HEK293 (cell line): ENCODE results near the gene NPTXR.

Experiments
- CTCF ChIA-PET: fragments of 350-600 bp; formaldehyde crosslinking; extraction: SDS; loops from one replicate; lab custom pipeline; 2021; ENCODE audit warnings: antibody characterized with exemption; lab: Yijun Ruan, JAX
- POLR2A ChIA-PET: fragments of 300-600 bp; formaldehyde crosslinking; extraction: SDS; loops from one replicate; lab custom pipeline; 2020; ENCODE audit warnings: antibody characterized with exemption, inconsistent platforms; lab: Yijun Ruan, JAX
- H3K27ac ChIP-seq: fragments of 200-500 bp; sonication (Bioruptor generic); 2 replicates; pipeline ENCODE4 v1.5.1; 2014; ENCODE audit warnings: low read depth, low read length, control low read depth, inconsistent platforms; ENCODE audit errors: extremely low read depth
- H3K36me3 ChIP-seq, 2 experiments: fragments of 200-500 bp in 1 of 2; sonication (Bioruptor generic) in 1 of 2; 1 replicate in 1 of 2; 2 replicates in 1 of 2; pipeline ENCODE4 v1.5.1; 2014 to 2017; ENCODE audit warnings: inconsistent platforms in 2 of 2, low read length in 2 of 2; ENCODE audit not compliant: control insufficient read depth in 2 of 2, insufficient read depth in 1 of 2
- H3K4me1 ChIP-seq: fragments of 200-500 bp; sonication (Bioruptor generic); 2 replicates; pipeline ENCODE4 v1.5.1; 2014; ENCODE audit warnings: mild to moderate bottlenecking, low read length, inconsistent platforms; ENCODE audit not compliant: control insufficient read depth, insufficient read depth
- H3K4me3 ChIP-seq: 2 replicates; pipeline ENCODE4 v1.5.1; 2011; ENCODE audit warnings: low read depth, mild to moderate bottlenecking, control low read depth, low read length, moderate library complexity
- H3K9me3 ChIP-seq: fragments of 200-500 bp; sonication (Bioruptor generic); 2 replicates; pipeline ENCODE4 v1.5.1; 2014; ENCODE audit warnings: low read depth, low read length, inconsistent platforms; ENCODE audit not compliant: control insufficient read depth, insufficient read depth
- EGR2 ChIP-seq: fragments of 450-650 bp; formaldehyde crosslinking; IDR thresholded peaks from 2 replicates; pipeline ENCODE4 v1.5.1; 2016; ENCODE audit warnings: low read depth, missing biosample characterization, missing genetic modification characterization
- KLF8 ChIP-seq: fragments of 450-650 bp; formaldehyde crosslinking; IDR thresholded peaks from 2 replicates; pipeline ENCODE4 v1.5.1; 2016; ENCODE audit warnings: missing biosample characterization, missing genetic modification characterization
- KLF9 ChIP-seq: fragments of 450-650 bp; formaldehyde crosslinking; IDR thresholded peaks from 2 replicates; pipeline ENCODE4 v1.5.1; 2016; ENCODE audit warnings: missing biosample characterization, missing genetic modification characterization, low read depth
- MYNN ChIP-seq: fragments of 450-650 bp; formaldehyde crosslinking; IDR thresholded peaks from 2 replicates; pipeline ENCODE4 v1.5.1; 2016; ENCODE audit warnings: missing biosample characterization, missing genetic modification characterization, borderline replicate concordance
- PRDM1 ChIP-seq: fragments of 450-650 bp; formaldehyde crosslinking; IDR thresholded peaks from 2 replicates; pipeline ENCODE4; 2016; ENCODE audit warnings: missing biosample characterization, missing genetic modification characterization
- RBAK ChIP-seq: fragments of 450-650 bp; formaldehyde crosslinking; IDR thresholded peaks from 2 replicates; pipeline ENCODE4 v1.5.1; 2016; ENCODE audit warnings: missing biosample characterization, missing genetic modification characterization
- SCRT1 ChIP-seq: fragments of 450-650 bp; formaldehyde crosslinking; IDR thresholded peaks from 2 replicates; pipeline ENCODE4 v1.5.1; 2016; ENCODE audit warnings: missing biosample characterization, missing genetic modification characterization, borderline replicate concordance
- SCRT2 ChIP-seq: fragments of 450-650 bp; formaldehyde crosslinking; IDR thresholded peaks from 2 replicates; pipeline ENCODE4 v1.5.1; 2016; ENCODE audit warnings: missing biosample characterization, missing genetic modification characterization
- ZEB2 ChIP-seq: fragments of 450-650 bp; formaldehyde crosslinking; IDR thresholded peaks from 2 replicates; pipeline ENCODE4 v1.5.1; 2016; ENCODE audit warnings: missing biosample characterization, missing genetic modification characterization
- ZFHX2 ChIP-seq: fragments of 450-650 bp; formaldehyde crosslinking; conservative IDR thresholded peaks from 2 replicates; pipeline ENCODE4 v1.5.1; 2016; ENCODE audit warnings: missing biosample characterization, missing genetic modification characterization
- ZFP69B ChIP-seq: fragments of 450-650 bp; formaldehyde crosslinking; IDR thresholded peaks from 2 replicates; pipeline ENCODE4 v1.5.1; 2016; ENCODE audit warnings: missing biosample characterization, missing genetic modification characterization
- ZNF114 ChIP-seq: fragments of 450-650 bp; formaldehyde crosslinking; IDR thresholded peaks from 2 replicates; pipeline ENCODE4 v1.5.0; 2017; ENCODE audit warnings: missing biosample characterization, missing genetic modification characterization
- ZNF146 ChIP-seq: fragments of 450-650 bp; formaldehyde crosslinking; IDR thresholded peaks from 2 replicates; pipeline ENCODE4 v1.5.1; 2016; ENCODE audit warnings: missing biosample characterization, missing genetic modification characterization
- ZNF16 ChIP-seq: fragments of 450-650 bp; formaldehyde crosslinking; IDR thresholded peaks from 2 replicates; pipeline ENCODE4 v1.5.1; 2016; ENCODE audit warnings: low read depth, missing biosample characterization, missing genetic modification characterization
- ZNF214 ChIP-seq: fragments of 450-650 bp; formaldehyde crosslinking; IDR thresholded peaks from 2 replicates; pipeline ENCODE4 v1.5.1; 2017; ENCODE audit warnings: missing biosample characterization, mild to moderate bottlenecking, missing genetic modification characterization, borderline replicate concordance
- ZNF221 ChIP-seq: fragments of 450-650 bp; formaldehyde crosslinking; IDR thresholded peaks from 2 replicates; pipeline ENCODE4 v1.5.1; 2017; ENCODE audit warnings: missing biosample characterization, missing genetic modification characterization, borderline replicate concordance
- ZNF311 ChIP-seq: fragments of 450-650 bp; formaldehyde crosslinking; IDR thresholded peaks from 2 replicates; pipeline ENCODE4 v1.5.1; 2017; ENCODE audit warnings: missing biosample characterization, missing genetic modification characterization, borderline replicate concordance
- ZNF335 ChIP-seq: fragments of 450-650 bp; formaldehyde crosslinking; conservative IDR thresholded peaks from 2 replicates; pipeline ENCODE4 v1.5.1; 2016; ENCODE audit warnings: missing biosample characterization, missing genetic modification characterization
- ZNF394 ChIP-seq: fragments of 450-650 bp; formaldehyde crosslinking; IDR thresholded peaks from 2 replicates; pipeline ENCODE4 v1.5.1; 2016; ENCODE audit warnings: missing biosample characterization, missing genetic modification characterization, mild to moderate bottlenecking, moderate library complexity, borderline replicate concordance
- ZNF404 ChIP-seq: fragments of 450-650 bp; formaldehyde crosslinking; IDR thresholded peaks from 2 replicates; pipeline ENCODE4 v1.5.1; 2017; ENCODE audit warnings: missing biosample characterization, missing genetic modification characterization
- ZNF433 ChIP-seq: fragments of 450-650 bp; formaldehyde crosslinking; IDR thresholded peaks from 2 replicates; pipeline ENCODE4 v1.5.1; 2016; ENCODE audit warnings: missing biosample characterization, missing genetic modification characterization, low read depth
- ZNF501 ChIP-seq: fragments of 450-650 bp; formaldehyde crosslinking; IDR thresholded peaks from 2 replicates; pipeline ENCODE4 v1.5.1; 2016; ENCODE audit warnings: missing biosample characterization, missing genetic modification characterization
- ZNF514 ChIP-seq: fragments of 450-650 bp; formaldehyde crosslinking; IDR thresholded peaks from 2 replicates; pipeline ENCODE4 v1.5.1; 2016; ENCODE audit warnings: missing biosample characterization, missing genetic modification characterization
- ZNF629 ChIP-seq: fragments of 450-650 bp; formaldehyde crosslinking; IDR thresholded peaks from 2 replicates; pipeline ENCODE4 v1.5.1; 2017; ENCODE audit warnings: missing biosample characterization, missing genetic modification characterization
- ZNF747 ChIP-seq: fragments of 450-650 bp; formaldehyde crosslinking; IDR thresholded peaks from 2 replicates; pipeline ENCODE4 v1.5.1; 2016; ENCODE audit warnings: missing biosample characterization, missing genetic modification characterization
- ZNF768 ChIP-seq: fragments of 450-650 bp; formaldehyde crosslinking; IDR thresholded peaks from 2 replicates; pipeline ENCODE4 v1.5.1; 2018; ENCODE audit warnings: missing biosample characterization, mild to moderate bottlenecking, missing genetic modification characterization
- ZNF837 ChIP-seq: fragments of 450-650 bp; formaldehyde crosslinking; IDR thresholded peaks from 2 replicates; pipeline ENCODE4 v1.5.1; 2016; ENCODE audit warnings: missing biosample characterization, missing genetic modification characterization
- TF ChIP-seq, protein P1 (sequence below): fragments of 450-650 bp; formaldehyde crosslinking; IDR thresholded peaks from 2 replicates; pipeline ENCODE4 v1.5.1; 2016; ENCODE audit warnings: missing biosample characterization, missing genetic modification characterization
- TF ChIP-seq, protein P2 (sequence below): fragments of 450-650 bp; formaldehyde crosslinking; IDR thresholded peaks from 2 replicates; pipeline ENCODE4 v1.5.1; 2017; ENCODE audit warnings: missing biosample characterization, missing genetic modification characterization

Gene NPTXR

DNA sequence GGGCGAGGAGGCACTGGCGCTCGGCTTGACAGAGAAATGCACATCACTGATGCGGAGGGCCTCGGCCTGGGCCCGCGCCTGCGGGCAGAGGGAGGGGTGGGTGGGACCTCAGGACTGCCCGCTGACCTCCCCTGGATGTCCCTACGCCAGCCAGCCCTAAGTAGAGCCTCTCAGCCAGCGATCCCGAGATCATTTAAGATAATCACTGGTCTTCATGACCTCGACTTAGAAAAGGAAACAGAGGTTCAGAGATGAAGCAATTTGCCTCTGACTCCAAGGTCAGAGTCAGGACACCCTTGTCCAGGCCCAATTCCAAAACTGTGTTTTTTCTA lies 23.3 kb upstream of the NPTXR start:
- POLR2A ChIA-PET: interaction anchor here (1.4 kb wide), 1 partner anchor 452 kb away, joined by 6 read pairs; the partner anchor contains the start of gene RPL3
- CTCF ChIA-PET: interaction anchor here (1.0 to 5.1 kb wide), 3 partner anchors 98 to 138 kb away, joined by 4 to 128 read pairs (median 5); no protein-coding TSS in a partner anchor
- Histone ChIP-seq H3K4me1 (peaks cover 8% of the 10 kb centered on the region), H3K9me3 (no peaks in the 10 kb centered on the region), H3K4me3 (no peak overlapping the region), H3K36me3 (peaks cover 13 to 68% of the 10 kb centered on the region in 2 experiments), H3K27ac (no peak overlapping the region)
- TF ChIP-seq SCRT1 (tag by site-specific recombination) (no peak), ZNF214 (no peak), ZFP69B (no peak), ZNF335 (tag by site-specific recombination) (no peak), RBAK (tag by site-specific recombination) (no peak), ZNF394 (tag by site-specific recombination) (no peak), ZNF747 (tag by site-specific recombination) (no peak), SCRT2 (no peak), MYNN (tag by site-specific recombination) (no peak), ZNF501 (tag by site-specific recombination) (no peak), ZNF16 (tag by site-specific recombination) (no peak), ZNF114 (no peak), ZNF837 (tag by site-specific recombination) (no peak), ZNF311 (tag by site-specific recombination) (no peak), ZNF146 (tag by site-specific recombination) (no peak), ZNF221 (tag by site-specific recombination) (no peak), KLF8 (no peak)
- TF ChIP-seq, protein P1, sequence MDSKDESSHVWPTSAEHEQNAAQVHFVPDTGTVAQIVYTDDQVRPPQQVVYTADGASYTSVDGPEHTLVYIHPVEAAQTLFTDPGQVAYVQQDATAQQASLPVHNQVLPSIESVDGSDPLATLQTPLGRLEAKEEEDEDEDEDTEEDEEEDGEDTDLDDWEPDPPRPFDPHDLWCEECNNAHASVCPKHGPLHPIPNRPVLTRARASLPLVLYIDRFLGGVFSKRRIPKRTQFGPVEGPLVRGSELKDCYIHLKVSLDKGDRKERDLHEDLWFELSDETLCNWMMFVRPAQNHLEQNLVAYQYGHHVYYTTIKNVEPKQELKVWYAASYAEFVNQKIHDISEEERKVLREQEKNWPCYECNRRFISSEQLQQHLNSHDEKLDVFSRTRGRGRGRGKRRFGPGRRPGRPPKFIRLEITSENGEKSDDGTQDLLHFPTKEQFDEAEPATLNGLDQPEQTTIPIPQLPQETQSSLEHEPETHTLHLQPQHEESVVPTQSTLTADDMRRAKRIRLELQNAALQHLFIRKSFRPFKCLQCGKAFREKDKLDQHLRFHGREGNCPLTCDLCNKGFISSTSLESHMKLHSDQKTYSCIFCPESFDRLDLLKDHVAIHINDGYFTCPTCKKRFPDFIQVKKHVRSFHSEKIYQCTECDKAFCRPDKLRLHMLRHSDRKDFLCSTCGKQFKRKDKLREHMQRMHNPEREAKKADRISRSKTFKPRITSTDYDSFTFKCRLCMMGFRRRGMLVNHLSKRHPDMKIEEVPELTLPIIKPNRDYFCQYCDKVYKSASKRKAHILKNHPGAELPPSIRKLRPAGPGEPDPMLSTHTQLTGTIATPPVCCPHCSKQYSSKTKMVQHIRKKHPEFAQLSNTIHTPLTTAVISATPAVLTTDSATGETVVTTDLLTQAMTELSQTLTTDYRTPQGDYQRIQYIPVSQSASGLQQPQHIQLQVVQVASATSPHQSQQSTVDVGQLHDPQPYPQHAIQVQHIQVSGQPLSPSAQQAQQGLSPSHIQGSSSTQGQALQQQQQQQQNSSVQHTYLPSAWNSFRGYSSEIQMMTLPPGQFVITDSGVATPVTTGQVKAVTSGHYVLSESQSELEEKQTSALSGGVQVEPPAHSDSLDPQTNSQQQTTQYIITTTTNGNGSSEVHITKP (tag by site-specific recombination): no peak
- TF ChIP-seq, protein P2, sequence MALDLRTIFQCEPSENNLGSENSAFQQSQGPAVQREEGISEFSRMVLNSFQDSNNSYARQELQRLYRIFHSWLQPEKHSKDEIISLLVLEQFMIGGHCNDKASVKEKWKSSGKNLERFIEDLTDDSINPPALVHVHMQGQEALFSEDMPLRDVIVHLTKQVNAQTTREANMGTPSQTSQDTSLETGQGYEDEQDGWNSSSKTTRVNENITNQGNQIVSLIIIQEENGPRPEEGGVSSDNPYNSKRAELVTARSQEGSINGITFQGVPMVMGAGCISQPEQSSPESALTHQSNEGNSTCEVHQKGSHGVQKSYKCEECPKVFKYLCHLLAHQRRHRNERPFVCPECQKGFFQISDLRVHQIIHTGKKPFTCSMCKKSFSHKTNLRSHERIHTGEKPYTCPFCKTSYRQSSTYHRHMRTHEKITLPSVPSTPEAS: no peak

DNA sequence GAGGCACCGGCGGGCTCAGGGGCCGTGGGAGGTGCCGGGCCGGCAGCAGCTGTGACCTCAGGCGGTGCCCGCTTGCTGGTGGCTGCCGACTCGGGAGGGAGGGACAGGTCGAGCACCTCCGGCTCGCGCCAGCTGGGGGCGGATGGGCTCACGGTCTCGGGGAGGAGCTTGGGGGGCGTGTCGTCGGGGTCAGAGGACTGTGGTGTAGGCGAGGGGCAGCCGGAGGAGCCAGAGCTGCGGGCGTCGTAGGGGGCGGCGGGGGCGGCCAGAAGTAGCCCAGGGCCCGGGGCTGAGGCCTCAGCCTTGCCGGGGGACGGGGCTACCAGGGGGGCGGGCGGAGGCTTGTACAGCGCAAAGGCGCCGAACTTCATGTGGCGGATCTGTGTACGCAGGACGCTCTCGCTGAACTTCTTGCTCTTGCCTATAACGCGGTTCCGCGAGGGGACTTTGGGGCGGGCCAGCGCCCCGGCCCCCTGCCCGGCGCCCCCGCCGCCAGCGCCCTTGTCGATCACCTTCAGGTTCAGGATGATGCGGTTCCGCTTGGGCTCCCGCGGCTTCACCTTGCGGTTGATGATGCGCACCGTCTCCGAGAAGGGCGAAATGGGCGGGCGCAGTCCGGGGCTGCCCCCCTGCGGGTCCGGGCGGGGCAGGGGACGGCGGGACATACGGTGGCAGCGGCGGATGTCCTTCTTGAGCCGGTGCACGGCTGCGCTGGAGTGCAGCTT lies 22.7 kb upstream of the NPTXR start:
- TF ChIP-seq ZNF433 (tag by site-specific recombination) (no peak), PRDM1 (tag by site-specific recombination) (no peak), ZFHX2 (tag by site-specific recombination) (peak; percentile 75), EGR2 (peak; percentile 57; the same call in 1 of the 2 replicates), ZNF404 (tag by site-specific recombination) (no peak), ZNF514 (tag by site-specific recombination) (no peak), ZEB2 (tag by site-specific recombination) (no peak), ZNF629 (tag by site-specific recombination) (no peak), ZNF768 (tag by site-specific recombination) (no peak), KLF9 (no peak)

More for the DNA sequence above, 22.7 kb upstream of the NPTXR start:
- Histone ChIP-seq H3K9me3 (no peaks in the 10 kb centered on the region), H3K27ac (no peak overlapping the region), H3K36me3 (peaks cover 13 to 68% of the 10 kb centered on the region in 2 experiments), H3K4me3 (no peak overlapping the region), H3K4me1 (peaks cover 8% of the 10 kb centered on the region)
- CTCF ChIA-PET: no interaction called here
- POLR2A ChIA-PET: interaction anchor here (1.2 to 1.4 kb wide), 2 partner anchors 22 to 452 kb away, joined by 3 to 6 read pairs; partner anchors contain the start of gene RPL3
